GM12878 (cell line): Measurements from ENCODE around the gene COQ8B. TPM values are rescaled to one million over a fixed set of nuclear protein-coding genes. Genes with fewer than 3 reads are reported as not detected.

ENCODE experiments used
- ATAC-seq: fragments of 200-7000 bp; cut with Tn5 transposase; 3 replicates; pipeline ENCODE4 v1.9.1; 2020; ENCODE audit warnings: mild to moderate bottlenecking, moderate library complexity
- BruUV-seq: library from RNA; stranded (reverse); fragments of 400-500 nt; replicated peaks from 2 replicates; lab custom pipeline; 2021; lab: Mats Ljungman, UMichigan
- CTCF ChIA-PET: fragments of 300-600 bp; sonication (Branson Sonifier 250); formaldehyde crosslinking; extraction: SDS; loops from one replicate; lab custom pipeline; 2021; ENCODE audit warnings: inconsistent platforms; lab: Yijun Ruan, JAX
- POLR2A ChIA-PET: fragments of 350-600 bp; formaldehyde crosslinking; extraction: SDS; loops from one replicate; lab custom pipeline; 2021; ENCODE audit warnings: inconsistent platforms; lab: Charles Lee
- RAD21 ChIA-PET: fragments of 300-600 bp; sonication (Branson Sonifier 250); formaldehyde crosslinking; loops from one replicate; lab custom pipeline; 2023; ENCODE audit warnings: antibody characterized with exemption; ENCODE audit not compliant: unreplicated experiment; lab: Charles Lee
- SMC1A ChIA-PET: fragments of 300-600 bp; sonication (Branson Sonifier 250); formaldehyde crosslinking; loops from one replicate; lab custom pipeline; 2023; ENCODE audit not compliant: unreplicated experiment, uncharacterized antibody; lab: Charles Lee
- DNase-seq: peaks from one replicate; pipeline ENCODE4 v3.0.0-alpha.2; 2011; ENCODE audit warnings: low read depth, low spot score
- FAIRE-seq: peaks from 3 replicates; lab custom pipeline; 2011; peaks lifted over from hg19 to GRCh38; lab: Jason Lieb, UNC
- H2AFZ ChIP-seq: 2 replicates; pipeline ENCODE4 v1.6.0; 2011; ENCODE audit warnings: low read depth, low read length, control low read depth; ENCODE audit not compliant: control insufficient read depth
- H3K27ac ChIP-seq: 2 replicates; pipeline ENCODE4 v1.5.1; 2011; ENCODE audit warnings: control low read depth; ENCODE audit not compliant: control insufficient read depth, insufficient read depth
- H3K27me3 ChIP-seq, 2 experiments: replicated peaks in 1 of 2; 2 replicates each; pipeline versions ENCODE4 v1.6.0 to v1.6.1; 2011; ENCODE audit warnings: low read length in 1 of 2; ENCODE audit not compliant: control insufficient read depth in 2 of 2, insufficient read depth in 2 of 2
- H3K36me3 ChIP-seq, 2 experiments: 2 replicates each; pipeline ENCODE4 v1.5.1; 2011; ENCODE audit warnings: low read length in 1 of 2; ENCODE audit not compliant: control insufficient read depth in 2 of 2, insufficient read depth in 2 of 2
- H3K4me1 ChIP-seq: 2 replicates; pipeline ENCODE4 v1.6.1; 2011; ENCODE audit warnings: mild to moderate bottlenecking, low read length, moderate library complexity, mixed read lengths; ENCODE audit not compliant: control insufficient read depth, insufficient read depth
- H3K4me2 ChIP-seq: 2 replicates; pipeline ENCODE4 v1.6.0; 2011; ENCODE audit warnings: control low read depth; ENCODE audit not compliant: control insufficient read depth, insufficient read depth
- H3K4me3 ChIP-seq: fragments of 200-600 bp; sonication (generic); 2 replicates; pipeline ENCODE4 v1.5.1; 2016
- H3K79me2 ChIP-seq: 2 replicates; pipeline ENCODE4 v1.6.0; 2011; ENCODE audit warnings: low read length; ENCODE audit not compliant: control insufficient read depth, insufficient read depth
- H3K9ac ChIP-seq: 2 replicates; pipeline ENCODE4 v1.8.0; 2011; ENCODE audit warnings: low read length, control low read depth, mixed read lengths; ENCODE audit not compliant: control insufficient read depth, insufficient read depth
- H3K9me3 ChIP-seq: replicated peaks from 3 replicates; pipeline ENCODE4 v1.5.1; 2011; ENCODE audit warnings: mild to moderate bottlenecking, low read length; ENCODE audit not compliant: control insufficient read depth, insufficient read depth
- H4K20me1 ChIP-seq: 2 replicates; pipeline ENCODE4 v1.6.0; 2011; ENCODE audit not compliant: control insufficient read depth, insufficient read depth
- CBX5 ChIP-seq: sonication (generic); IDR thresholded peaks from 2 replicates; pipeline ENCODE4 v1.6.1; 2016; ENCODE audit warnings: low read depth, moderate library complexity, mild to moderate bottlenecking, inconsistent platforms
- CHD1 ChIP-seq: IDR thresholded peaks from 2 replicates; pipeline ENCODE4 v1.6.1; 2012; ENCODE audit warnings: low read depth, low read length, improper control_type of control experiment
- CHD2 ChIP-seq: IDR thresholded peaks from 2 replicates; pipeline ENCODE4 v1.6.1; 2011; ENCODE audit warnings: low read depth, low read length, improper control_type of control experiment, borderline replicate concordance
- DPF2 ChIP-seq: fragments of 450-650 bp; IDR thresholded peaks from 2 replicates; pipeline ENCODE4 v1.6.1; 2017; ENCODE audit warnings: mild to moderate bottlenecking
- IKZF1 ChIP-seq: fragments of 450-650 bp; conservative IDR thresholded peaks from 2 replicates; pipeline ENCODE4 v1.6.1; 2017; ENCODE audit warnings: antibody characterized with exemption, mild to moderate bottlenecking
- MAX ChIP-seq: IDR thresholded peaks from 2 replicates; pipeline ENCODE4 v1.6.1; 2012; ENCODE audit warnings: low read depth, low read length, improper control_type of control experiment
- POLR2AphosphoS2 ChIP-seq: IDR thresholded peaks from 2 replicates; pipeline ENCODE4 v1.6.1; 2011; ENCODE audit warnings: low read depth, mild to moderate bottlenecking, low read length, improper control_type of control experiment, moderate library complexity
- PRDM15 ChIP-seq: fragments of 450-650 bp; formaldehyde crosslinking; IDR thresholded peaks from 2 replicates; pipeline ENCODE4 v1.4.0; 2020; ENCODE audit warnings: mild to moderate bottlenecking, moderate library complexity
- TCF3 ChIP-seq: IDR thresholded peaks from 2 replicates; pipeline ENCODE4 v1.6.1; 2012; ENCODE audit warnings: low read depth, mild to moderate bottlenecking, low read length, borderline replicate concordance; ENCODE audit not compliant: insufficient read depth
- YY1 ChIP-seq: IDR thresholded peaks from 2 replicates; pipeline ENCODE4 v1.6.1; 2011; ENCODE audit warnings: low read depth, mild to moderate bottlenecking, low read length
- ZNF384 ChIP-seq: IDR thresholded peaks from 2 replicates; pipeline ENCODE4 v1.6.1; 2012; ENCODE audit warnings: low read depth, mild to moderate bottlenecking, low read length, improper control_type of control experiment, borderline replicate concordance
- WGBS: methylation state at CpG from one replicate; pipeline ENCODE4 v1.1.6; 2016; ENCODE audit warnings: low lambda C conversion rate; ENCODE audit not compliant: insufficient replicate concordance, insufficient coverage; ENCODE audit errors: missing lambda C conversion rate; 5-methylcytosine and 5-hydroxymethylcytosine counted together
- in situ Hi-C: fragments of 300-500 bp; cut with MboI; formaldehyde crosslinking; loops from 9 replicates; pipeline ENCODE4 v1.14.3; 2018; ENCODE audit warnings: mixed read lengths
- intact Hi-C: fragments of 100-400 bp; cut with micrococcal nuclease; formaldehyde crosslinking; loops from one replicate; pipeline ENCODE4 v1.14.2; 2022; ENCODE audit not compliant: unreplicated experiment
- polyA plus RNA-seq, 11 experiments: library from polyadenylated mRNA; depleted of rRNA in 4 of 11; unstranded in 6 of 11; stranded (reverse) in 5 of 11; fragments of >200 nt; fragmentation: Nextera tagmentation in 4 of 11; fragmentation: Illumina TruSeq in 1 of 11; extraction: Ambion mirVana in 4 of 11; extraction: Trizol in 1 of 11; gene quantifications; 1 replicate in 1 of 11; 2 replicates in 10 of 11; pipeline versions ENCODE4 v1.2.1 to v1.2.3, GENCODE V29; 2011 to 2016; ENCODE audit warnings: inconsistent platforms in 2 of 11, missing spikeins in 2 of 11, low read depth in 1 of 11
- total RNA-seq, 4 experiments: library from RNA; depleted of rRNA in 3 of 4; stranded (reverse); fragments of >200 nt in 3 of 4; fragmentation: Illumina TruSeq in 1 of 4; extraction: Trizol in 1 of 4; gene quantifications; 2 replicates each; pipeline versions ENCODE4 v1.2.1 to v1.2.3, GENCODE V29; 2013 to 2021

The COQ8B gene
- total and polyA plus RNA-seq, 10 of the 15 experiments (the other 5 are each of a cell fraction or from before 2014, with no cell fraction given): 0.39 to 37.1 (median 16.8) TPM

GRCh38 chr19:40743926-40744325, 27.2 kb upstream of the COQ8B start (continued):
- no peak for TF ChIP-seq MAX

DNA sequence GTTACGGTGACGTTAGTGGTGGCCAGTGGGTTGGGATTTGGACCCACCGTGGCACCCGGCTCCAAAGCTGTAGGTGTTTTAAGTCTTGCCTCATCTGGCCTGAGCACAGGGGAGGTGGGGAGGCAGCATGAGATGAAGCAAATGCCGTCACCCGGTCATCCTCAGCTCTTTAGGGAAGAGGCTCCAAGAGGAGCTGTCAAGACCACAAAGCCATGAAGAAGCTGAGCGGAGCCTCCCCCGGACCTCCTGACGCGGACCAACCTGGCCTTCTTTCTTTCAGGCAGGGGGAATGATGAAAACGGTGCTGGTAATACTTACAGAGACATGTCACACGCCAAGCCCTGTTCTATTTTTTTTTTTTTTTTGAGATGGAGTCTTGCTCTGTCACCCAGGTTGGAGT, 26.2 kb upstream of the COQ8B start:
- no peaks in the 10 kb centered on the region for H3K9me3 ChIP-seq
- no peaks in the 10 kb centered on the region for H4K20me1 ChIP-seq
- intact Hi-C loops (no loop called here), in situ Hi-C loops (no loop called here)
- FAIRE-seq (no peak), ATAC-seq (no peak), DNase-seq (no peak)
- BruUV-seq: no TSS peak
- WGBS: 96% methylated on average over 12 of the region's 12 CpGs
- H3K4me1 ChIP-seq: no peaks in the 10 kb centered on the region
- H3K36me3 ChIP-seq: no peaks in the 10 kb centered on the region; a peak in 3 of 4 replicates
- H3K79me2 ChIP-seq: peaks cover 3% of the 10 kb centered on the region
- no peak for TF ChIP-seq POLR2AphosphoS2
- TF ChIP-seq DPF2: no peak
- TF ChIP-seq PRDM15: no peak
- TF ChIP-seq MAX: no peak
- TF ChIP-seq CHD2: no peak
- TF ChIP-seq CBX5: no peak
- TF ChIP-seq ZNF384: no peak
- TF ChIP-seq YY1: no peak
- no peak for TF ChIP-seq TCF3
- no peak for TF ChIP-seq CHD1
- TF ChIP-seq IKZF1: no peak
- H3K9ac ChIP-seq: no peak overlapping the region
- no peak overlapping the region for H3K4me3 ChIP-seq
- no peak overlapping the region for H3K4me2 ChIP-seq
- ChIA-PET SMC1A (interaction anchor here (1.5 kb wide), 1 partner anchor 80 kb away, joined by 3 read pairs; no protein-coding TSS in a partner anchor), CTCF (interaction anchor here (1.4 to 4.5 kb wide), 4 partner anchors 63 to 80 kb away, joined by 5 to 26 read pairs (median 7); no protein-coding TSS in a partner anchor), RAD21 (interaction anchor here (0.5 kb wide), 1 partner anchor 8 kb away, joined by 3 read pairs; no protein-coding TSS in a partner anchor), POLR2A (interaction anchor here (1.5 kb wide), 1 partner anchor 26 kb away, joined by 5 read pairs; the partner anchor contains the start of genes COQ8B and ITPKC)
- H3K27me3 ChIP-seq: no peaks in the 10 kb centered on the region
- no peak overlapping the region for H3K27ac ChIP-seq
- H2AFZ ChIP-seq: no peak overlapping the region
